SKM-1 treated with dmso at 0.1 percent for 144 hours (cell line): ENCODE measurements around the gene SIRPB1.
"Not testable (repeated sequence)": the region's sequence is repeated elsewhere in the genome, so short reads cannot be mapped to it uniquely, and the experiment has no call there.

Experiments used
- DNase-seq: peaks from one replicate; lab custom pipeline; 2025; ENCODE audit not compliant: unreplicated experiment; lab: John Stamatoyannopoulos, UW

The SIRPB1 gene

GRCh38 chr20:1619861-1620444 lies at the start of gene SIRPB1:
Gene SIRPB1 (minus strand): TSS chr20:1620009. CDS start chr20:1619944, 65 bp downstream.
- peak; percentile 73 for DNase-seq

DNA sequence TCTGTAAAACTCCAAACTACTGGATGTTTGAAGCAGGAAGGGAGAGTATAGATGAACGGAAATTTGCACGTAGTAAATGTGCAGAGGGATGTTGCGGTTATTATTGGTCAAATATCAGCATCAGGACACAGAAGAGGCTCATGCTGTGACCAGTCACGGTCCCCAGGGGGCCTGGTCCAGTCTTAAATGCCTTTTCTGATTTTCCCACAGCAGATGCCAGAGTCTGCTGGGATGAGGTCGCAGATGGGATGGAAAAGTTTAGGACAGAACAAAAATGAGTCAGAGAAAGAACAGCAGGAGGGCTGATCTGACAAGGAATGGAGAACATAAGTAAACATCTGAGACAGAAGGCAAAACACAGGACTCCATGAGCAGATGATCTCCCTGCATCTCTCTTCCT lies 49.5 kb upstream of the SIRPB1 start:
- DNase-seq, result no peak

DNA sequence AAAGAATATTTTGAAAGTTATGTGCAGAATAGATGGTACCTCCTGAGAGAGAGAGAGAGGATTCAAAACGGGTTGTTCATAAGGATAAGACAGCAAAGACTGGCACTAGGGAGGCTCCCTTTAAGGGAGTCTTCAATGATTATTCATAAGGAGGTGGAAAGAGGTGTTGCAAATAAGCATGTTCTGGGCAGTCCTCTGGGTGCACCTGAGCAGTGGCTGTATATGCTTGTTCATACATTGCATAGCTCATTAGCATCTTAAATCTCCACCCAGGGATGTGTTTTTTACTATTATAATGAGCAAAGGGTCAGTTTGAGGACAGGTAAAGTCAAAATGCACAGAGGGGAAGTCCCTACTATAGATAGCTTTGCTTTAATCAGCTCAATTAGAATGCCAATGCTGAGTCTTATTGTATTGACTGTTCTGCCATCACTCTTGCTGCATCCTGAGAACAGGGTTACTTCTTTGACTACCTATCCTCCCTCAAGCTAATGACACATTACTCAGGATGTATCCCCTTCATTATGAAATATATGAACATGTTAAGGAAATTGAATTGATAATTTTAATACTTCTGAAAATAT lies 47.8 kb upstream of the SIRPB1 start:
- no peak for DNase-seq

- no peak for DNase-seq
These were observed 47.0 kb upstream of the SIRPB1 start for GRCh38 chr20:1666802-1667201.

DNA sequence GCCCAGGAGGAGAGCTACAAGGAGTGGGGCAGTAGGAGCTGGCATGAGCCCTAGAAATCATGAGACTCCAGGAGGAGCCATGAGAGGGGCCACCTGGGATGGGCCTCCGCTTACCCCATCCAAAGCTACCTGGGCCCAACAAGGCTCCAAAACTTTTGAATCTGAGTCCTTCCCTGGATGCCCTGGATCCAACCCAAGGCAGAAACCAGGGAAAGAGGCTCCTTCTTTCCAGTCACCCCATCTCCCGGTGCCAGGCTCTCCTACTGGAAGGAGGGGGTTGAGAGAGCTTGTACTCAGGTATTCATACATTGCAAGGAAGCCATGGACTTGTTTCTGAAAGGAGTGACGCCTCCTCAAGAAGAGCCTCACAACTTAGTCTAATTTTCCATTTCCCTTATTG lies 45.5 kb upstream of the SIRPB1 start:
- DNase-seq, result no peak

- DNase-seq, result no peak
These were observed 45.1 kb upstream of the SIRPB1 start for GRCh38 chr20:1664911-1665310.

DNA sequence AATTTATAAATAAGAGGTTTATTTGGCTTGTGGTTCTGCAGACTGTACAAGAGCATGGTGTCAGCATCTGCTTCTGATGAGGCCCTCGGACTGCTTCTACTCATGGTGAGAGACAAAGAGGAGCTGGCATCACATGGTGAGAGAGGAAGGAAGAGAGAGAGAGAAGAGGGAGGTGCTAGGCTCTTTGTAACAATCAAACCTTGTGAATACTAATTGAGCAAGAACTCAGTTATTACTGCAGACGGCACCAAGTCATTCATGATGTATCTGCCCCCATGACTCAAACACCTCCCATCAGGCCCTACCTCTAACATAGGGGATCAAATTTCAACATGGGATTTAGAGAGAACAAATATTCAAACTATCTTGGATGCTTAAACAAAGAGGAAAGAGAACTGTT lies 44.1 kb upstream of the SIRPB1 start:
- DNase-seq, result no peak

DNA sequence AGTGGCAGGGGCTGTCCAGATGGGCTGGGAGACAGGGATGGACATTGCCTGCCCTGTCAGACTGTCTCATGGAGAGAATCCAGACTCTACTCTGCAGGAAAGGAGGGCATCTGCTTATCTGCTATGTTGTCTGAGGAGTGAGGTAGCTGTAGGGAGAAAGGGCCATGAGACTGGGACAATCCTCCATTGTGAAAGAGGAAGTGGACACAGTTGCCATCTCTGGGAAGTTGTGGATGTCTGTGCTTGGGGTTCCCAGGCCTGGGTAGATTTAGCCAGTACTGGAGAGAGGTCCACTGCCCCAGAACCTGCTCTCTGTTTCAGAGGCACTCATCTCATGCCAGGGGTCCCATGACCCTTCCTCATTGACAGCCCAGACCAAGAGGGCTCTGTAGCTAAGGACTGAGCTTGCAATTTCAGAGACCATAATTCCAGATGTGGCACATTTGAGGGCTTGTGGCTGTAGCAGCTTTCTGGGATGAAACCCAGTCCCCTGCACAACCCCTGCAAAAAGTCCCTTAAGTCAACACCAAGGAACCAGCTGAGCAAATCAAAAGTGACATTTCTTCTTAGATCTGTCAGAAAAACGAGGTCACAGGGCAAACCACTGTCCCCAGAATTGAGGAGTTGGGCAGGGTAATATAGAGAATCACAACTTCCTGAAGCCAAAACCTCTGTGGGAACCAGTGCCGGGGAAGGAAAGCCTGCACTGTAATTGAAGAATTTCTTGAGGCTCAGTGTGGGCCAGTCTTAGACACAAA lies 41.9 kb upstream of the SIRPB1 start:
- DNase-seq, result no peak

GRCh38 chr20:1660246-1660645 lies 40.4 kb upstream of the SIRPB1 start:
- no peak for DNase-seq

- DNase-seq, result no peak
These were observed 37.9 kb upstream of the SIRPB1 start, which contains the start of gene SIRPG for GRCh38 chr20:1657556-1658334. Gene SIRPG (minus strand): TSS chr20:1657779. CDS start chr20:1657714, 65 bp downstream.

DNA sequence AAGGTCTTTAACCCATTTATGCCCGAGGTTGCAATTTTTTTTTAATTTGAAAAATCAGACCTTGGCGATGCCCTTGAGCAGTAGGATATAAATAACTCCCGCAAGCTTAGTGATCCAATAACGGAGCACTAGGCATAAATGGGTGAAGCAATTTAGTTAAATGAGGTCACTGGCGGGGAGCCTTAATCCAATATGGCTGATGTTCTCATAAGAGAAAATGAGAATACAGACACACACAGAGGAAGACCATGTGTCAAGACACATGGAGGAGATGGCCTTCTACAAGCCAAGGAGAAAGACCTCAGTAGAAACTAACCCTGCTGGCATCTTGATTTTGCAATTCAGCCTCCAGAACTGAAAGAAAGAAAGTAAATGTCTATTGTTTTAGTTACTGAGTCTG lies 37.0 kb upstream of the SIRPB1 start:
- DNase-seq, result no peak

DNA sequence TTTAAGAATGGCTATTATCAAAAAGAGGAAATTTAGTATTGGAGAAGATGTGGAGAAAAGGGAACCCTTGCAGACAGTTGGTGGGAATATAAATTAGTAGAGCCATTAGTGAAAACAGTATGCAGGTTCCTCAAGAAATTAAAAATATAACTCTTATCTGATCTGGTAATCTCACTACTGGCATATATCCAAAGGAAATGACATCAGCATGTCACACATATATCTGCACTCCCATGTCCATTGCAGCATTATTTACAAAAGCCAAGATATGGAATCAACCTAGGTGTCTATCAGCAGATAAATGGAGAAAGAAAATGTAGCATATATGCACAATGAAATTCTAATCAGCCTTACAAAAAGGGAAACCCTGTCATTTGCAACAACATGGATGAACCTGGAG lies 35.2 kb upstream of the SIRPB1 start:
- DNase-seq, result no peak

DNA sequence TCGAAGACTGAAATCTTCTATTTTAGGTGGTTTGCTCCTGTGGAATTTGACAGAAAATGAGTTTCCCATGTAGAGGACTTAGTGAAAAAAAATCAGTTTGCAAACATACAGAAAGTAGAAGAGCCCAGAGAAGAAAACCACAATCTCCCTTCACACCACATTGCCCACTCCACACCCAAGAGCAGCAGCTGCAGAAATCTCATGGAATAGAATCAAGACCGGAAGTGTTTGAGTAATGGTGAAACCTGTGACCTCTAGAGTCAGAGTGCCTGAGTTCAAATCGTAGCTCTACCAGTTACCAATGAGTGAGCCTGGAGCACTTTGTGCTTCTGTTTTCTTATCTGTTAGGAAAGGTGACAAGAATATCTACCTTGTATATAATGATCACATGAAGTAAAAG lies 33.2 kb upstream of the SIRPB1 start:
- DNase-seq, result no peak

DNA sequence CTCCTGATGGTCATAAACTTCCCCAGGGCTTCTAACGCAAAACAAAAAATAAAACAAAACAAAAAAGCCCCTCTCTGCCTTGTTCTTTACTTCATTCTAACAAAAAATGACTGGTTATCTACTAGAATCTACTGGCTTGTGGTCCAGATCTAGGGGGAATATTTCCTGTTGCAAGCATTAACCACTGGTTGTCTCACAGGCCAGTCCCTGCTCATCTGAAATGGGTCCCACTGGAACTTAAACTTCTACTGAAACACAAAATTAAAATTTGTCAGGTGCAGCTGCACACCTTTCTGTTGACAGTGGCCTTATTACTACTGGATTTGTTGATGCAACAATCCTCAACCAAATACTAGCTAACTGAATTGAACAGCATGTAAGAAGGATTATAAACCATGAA lies 32.3 kb upstream of the SIRPB1 start:
- DNase-seq, result no peak

GRCh38 chr20:1651268-1652058 lies 31.7 kb upstream of the SIRPB1 start:
- DNase-seq, result no peak

- DNase-seq, result no peak
These were observed 28.3 kb upstream of the SIRPB1 start for GRCh38 chr20:1648101-1648500.

DNA sequence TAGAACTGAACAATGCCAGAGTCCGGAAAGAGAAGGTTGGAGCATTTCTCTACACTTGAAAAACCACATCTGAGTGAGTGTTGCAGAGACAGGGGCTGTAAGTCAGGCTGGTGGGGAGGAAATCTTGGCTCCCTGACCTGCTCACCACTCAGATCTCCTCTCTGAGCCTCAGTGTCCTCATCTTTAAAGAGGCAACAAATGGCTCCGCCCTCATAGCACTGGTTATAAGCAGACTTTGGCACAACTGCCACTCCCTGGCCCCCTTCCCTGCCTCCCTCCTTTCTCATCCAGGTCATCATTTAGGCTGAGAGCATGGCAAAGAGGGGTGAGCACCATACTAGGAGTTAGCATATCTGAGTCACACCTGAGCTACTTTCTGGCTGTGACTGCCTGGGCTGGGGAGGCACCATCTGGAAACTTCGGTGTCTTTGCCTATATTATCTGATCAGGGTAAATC lies 27.2 kb upstream of the SIRPB1 start:
- no peak for DNase-seq

- no peak for DNase-seq
These were observed 24.5 kb upstream of the SIRPB1 start for GRCh38 chr20:1644101-1644962.

DNA sequence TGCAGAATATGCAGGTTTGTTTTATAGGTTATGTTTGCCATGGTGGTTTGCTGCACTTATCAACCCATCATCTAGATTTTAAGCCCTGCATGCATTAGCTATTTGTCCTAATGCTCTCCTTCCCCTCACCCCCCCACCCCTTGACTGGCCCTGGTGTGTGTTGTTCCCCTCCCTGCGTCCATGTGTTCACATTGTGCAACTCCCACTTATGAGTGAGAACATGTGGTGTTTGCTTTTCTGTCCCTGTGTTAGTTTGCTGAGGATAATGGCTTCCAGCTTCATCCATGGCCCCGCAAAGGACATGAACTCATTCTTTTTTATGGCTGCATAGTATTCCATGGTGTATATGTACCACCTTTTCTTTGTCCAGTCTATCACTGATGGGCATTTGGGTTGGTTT lies 18.8 kb upstream of the SIRPB1 start:
- not testable (repeated sequence) for DNase-seq

GRCh38 chr20:1637755-1638154 lies 17.9 kb upstream of the SIRPB1 start:
- no peak for DNase-seq
